ENCODE data around the gene IL9. TPM values are rescaled to one million over a fixed set of nuclear protein-coding genes. Genes with fewer than 3 reads are reported as not detected.
A peak's percentile ranks its signal among the peaks of the same experiment; 100 is the strongest.

IL9 gene
- polyA plus RNA-seq, 1 donor (not counting 4 experiments of a cell fraction or from before 2014, with no cell fraction given), result not detected

- Histone ChIP-seq H3K36me3 (ENCODE audit: control insufficient read depth in 2 of 2, extremely low read depth in 1 of 2, insufficient read depth in 2 of 2, low read length in 2 of 2) (no peaks in the 10 kb centered on the region), H3K79me2 (ENCODE audit: control insufficient read depth, insufficient read depth, low read length) (no peaks in the 10 kb centered on the region), H2AFZ (ENCODE audit: control insufficient read depth, low read length) (no peak overlapping the region), H3K4me2 (ENCODE audit: control insufficient read depth, extremely low read depth, insufficient read depth, low read depth, low read length) (no peak overlapping the region), H3K9ac (ENCODE audit: control insufficient read depth, extremely low read depth, insufficient read depth, low read length) (no peak overlapping the region), H3K4me3 (ENCODE audit: control insufficient read depth in 2 of 3, extremely low read depth in 1 of 3, insufficient read depth in 2 of 3, low read depth in 1 of 3, low read length in 3 of 3) (no peak overlapping the region), H3K27ac (ENCODE audit: control insufficient read depth, insufficient read depth, low read length) (no peak overlapping the region), H3K4me1 (ENCODE audit: control insufficient read depth, extremely low read depth, insufficient read depth, low read length) (no peaks in the 10 kb centered on the region), H3K9me3 (ENCODE audit: control insufficient read depth, low read depth, low read length) (no peaks in the 10 kb centered on the region), H3K9me1 (ENCODE audit: control insufficient read depth, extremely low read depth, insufficient read depth, low read length) (no peaks in the 10 kb centered on the region), H3K27me3 (ENCODE audit: control insufficient read depth, extremely low read depth, insufficient read depth, low read length) (peaks cover 8% of the 10 kb centered on the region), H4K20me1 (ENCODE audit: control insufficient read depth, extremely low read depth, insufficient read depth, low read length) (no peaks in the 10 kb centered on the region)
- no peak for DNase-seq (ENCODE audit: low read depth, low spot score)
- peak; percentile 26 for FAIRE-seq
- TF ChIP-seq EZH2 (IDR thresholded peaks at IDR 0.05; ENCODE audit: low read length) (no peak), CTCF (optimal IDR thresholded peaks at IDR 0.05 in 1 of 3, IDR thresholded peaks at IDR 0.05 in 1 of 3, conservative IDR thresholded peaks at IDR 0.05 in 1 of 3; ENCODE audit: extremely low read depth in 1 of 3, insufficient read depth in 2 of 3, low read length in 3 of 3) (no peak)
- dilution Hi-C loops (cut with MboI; ENCODE audit: extremely low pct_ligation_motif_present, low sequenced_read_pairs), result no loop called here
Measured at GRCh38 chr5:135921388-135921787, 25.7 kb upstream of the IL9 start.

GRCh38 chr5:135920199-135920598 is 24.6 kb upstream of the IL9 start:
- no peak for TF ChIP-seq CTCF (optimal IDR thresholded peaks at IDR 0.05 in 1 of 3, IDR thresholded peaks at IDR 0.05 in 1 of 3, conservative IDR thresholded peaks at IDR 0.05 in 1 of 3; ENCODE audit: extremely low read depth in 1 of 3, insufficient read depth in 2 of 3, low read length in 3 of 3)
- no peak for TF ChIP-seq EZH2 (IDR thresholded peaks at IDR 0.05; ENCODE audit: low read length)
- Histone ChIP-seq H3K36me3 (ENCODE audit: control insufficient read depth in 2 of 2, extremely low read depth in 1 of 2, insufficient read depth in 2 of 2, low read length in 2 of 2) (no peaks in the 10 kb centered on the region), H3K27ac (ENCODE audit: control insufficient read depth, insufficient read depth, low read length) (no peak overlapping the region), H3K4me3 (ENCODE audit: control insufficient read depth in 2 of 3, extremely low read depth in 1 of 3, insufficient read depth in 2 of 3, low read depth in 1 of 3, low read length in 3 of 3) (no peak overlapping the region), H3K9me3 (ENCODE audit: control insufficient read depth, low read depth, low read length) (no peaks in the 10 kb centered on the region), H3K9me1 (ENCODE audit: control insufficient read depth, extremely low read depth, insufficient read depth, low read length) (no peaks in the 10 kb centered on the region), H3K79me2 (ENCODE audit: control insufficient read depth, insufficient read depth, low read length) (no peaks in the 10 kb centered on the region), H3K4me2 (ENCODE audit: control insufficient read depth, extremely low read depth, insufficient read depth, low read depth, low read length) (no peak overlapping the region), H3K9ac (ENCODE audit: control insufficient read depth, extremely low read depth, insufficient read depth, low read length) (no peak overlapping the region), H3K4me1 (ENCODE audit: control insufficient read depth, extremely low read depth, insufficient read depth, low read length) (no peaks in the 10 kb centered on the region), H3K27me3 (ENCODE audit: control insufficient read depth, extremely low read depth, insufficient read depth, low read length) (peaks cover 12% of the 10 kb centered on the region), H2AFZ (ENCODE audit: control insufficient read depth, low read length) (no peak overlapping the region), H4K20me1 (ENCODE audit: control insufficient read depth, extremely low read depth, insufficient read depth, low read length) (no peaks in the 10 kb centered on the region)
- FAIRE-seq (no peak), DNase-seq (ENCODE audit: low read depth, low spot score) (no peak)
- dilution Hi-C loops (cut with MboI; ENCODE audit: extremely low pct_ligation_motif_present, low sequenced_read_pairs), result no loop called here
